GM12878 (cell line): ENCODE measurements around the gene NDRG4. TPM values are rescaled to one million over a fixed set of nuclear protein-coding genes. Genes with fewer than 3 reads are reported as not detected.

Experiments used
- ATAC-seq: fragments of 200-7000 bp; cut with Tn5 transposase; 3 replicates; pipeline ENCODE4 v1.9.1; 2020; ENCODE audit warnings: mild to moderate bottlenecking, moderate library complexity
- BruUV-seq: library from RNA; stranded (reverse); fragments of 400-500 nt; replicated peaks from 2 replicates; lab custom pipeline; 2021; lab: Mats Ljungman, UMichigan
- CTCF ChIA-PET: fragments of 300-600 bp; sonication (Branson Sonifier 250); formaldehyde crosslinking; extraction: SDS; loops from one replicate; lab custom pipeline; 2021; ENCODE audit warnings: inconsistent platforms; lab: Yijun Ruan, JAX
- POLR2A ChIA-PET: fragments of 350-600 bp; formaldehyde crosslinking; extraction: SDS; loops from one replicate; lab custom pipeline; 2021; ENCODE audit warnings: inconsistent platforms; lab: Charles Lee
- RAD21 ChIA-PET: fragments of 300-600 bp; sonication (Branson Sonifier 250); formaldehyde crosslinking; loops from one replicate; lab custom pipeline; 2023; ENCODE audit warnings: antibody characterized with exemption; ENCODE audit not compliant: unreplicated experiment; lab: Charles Lee
- SMC1A ChIA-PET: fragments of 300-600 bp; sonication (Branson Sonifier 250); formaldehyde crosslinking; loops from one replicate; lab custom pipeline; 2023; ENCODE audit not compliant: unreplicated experiment, uncharacterized antibody; lab: Charles Lee
- DNase-seq: peaks from one replicate; pipeline ENCODE4 v3.0.0-alpha.2; 2011; ENCODE audit warnings: low read depth, low spot score
- FAIRE-seq: peaks from 3 replicates; lab custom pipeline; 2011; peaks lifted over from hg19 to GRCh38; lab: Jason Lieb, UNC
- H2AFZ ChIP-seq: 2 replicates; pipeline ENCODE4 v1.6.0; 2011; ENCODE audit warnings: low read depth, low read length, control low read depth; ENCODE audit not compliant: control insufficient read depth
- H3K27ac ChIP-seq: 2 replicates; pipeline ENCODE4 v1.5.1; 2011; ENCODE audit warnings: control low read depth; ENCODE audit not compliant: control insufficient read depth, insufficient read depth
- H3K27me3 ChIP-seq, 2 experiments: replicated peaks in 1 of 2; 2 replicates each; pipeline versions ENCODE4 v1.6.0 to v1.6.1; 2011; ENCODE audit warnings: low read length in 1 of 2; ENCODE audit not compliant: control insufficient read depth in 2 of 2, insufficient read depth in 2 of 2
- H3K36me3 ChIP-seq, 2 experiments: 2 replicates each; pipeline ENCODE4 v1.5.1; 2011; ENCODE audit warnings: low read length in 1 of 2; ENCODE audit not compliant: control insufficient read depth in 2 of 2, insufficient read depth in 2 of 2
- H3K4me1 ChIP-seq: 2 replicates; pipeline ENCODE4 v1.6.1; 2011; ENCODE audit warnings: mild to moderate bottlenecking, low read length, moderate library complexity, mixed read lengths; ENCODE audit not compliant: control insufficient read depth, insufficient read depth
- H3K4me2 ChIP-seq: 2 replicates; pipeline ENCODE4 v1.6.0; 2011; ENCODE audit warnings: control low read depth; ENCODE audit not compliant: control insufficient read depth, insufficient read depth
- H3K4me3 ChIP-seq: fragments of 200-600 bp; sonication (generic); 2 replicates; pipeline ENCODE4 v1.5.1; 2016
- H3K79me2 ChIP-seq: 2 replicates; pipeline ENCODE4 v1.6.0; 2011; ENCODE audit warnings: low read length; ENCODE audit not compliant: control insufficient read depth, insufficient read depth
- H3K9ac ChIP-seq: 2 replicates; pipeline ENCODE4 v1.8.0; 2011; ENCODE audit warnings: low read length, control low read depth, mixed read lengths; ENCODE audit not compliant: control insufficient read depth, insufficient read depth
- H3K9me3 ChIP-seq: replicated peaks from 3 replicates; pipeline ENCODE4 v1.5.1; 2011; ENCODE audit warnings: mild to moderate bottlenecking, low read length; ENCODE audit not compliant: control insufficient read depth, insufficient read depth
- H4K20me1 ChIP-seq: 2 replicates; pipeline ENCODE4 v1.6.0; 2011; ENCODE audit not compliant: control insufficient read depth, insufficient read depth
- BCL11A ChIP-seq: IDR thresholded peaks from 2 replicates; pipeline ENCODE4 v1.6.1; 2011; ENCODE audit warnings: low read depth, low read length
- ELK1 ChIP-seq: IDR thresholded peaks from 2 replicates; pipeline ENCODE4 v1.6.1; 2012; ENCODE audit warnings: low read depth, low read length, improper control_type of control experiment
- NFYA ChIP-seq: IDR thresholded peaks from 2 replicates; pipeline ENCODE4 v1.6.1; 2011; ENCODE audit warnings: low read depth, mild to moderate bottlenecking, low read length, improper control_type of control experiment, borderline replicate concordance
- POU2F2 ChIP-seq: IDR thresholded peaks from 3 replicates; pipeline ENCODE4 v1.6.1; 2011; ENCODE audit warnings: low read depth, mild to moderate bottlenecking, low read length, borderline replicate concordance
- SPI1 ChIP-seq: IDR thresholded peaks from 2 replicates; pipeline ENCODE4 v1.6.1; 2011; ENCODE audit warnings: low read depth, mild to moderate bottlenecking, low read length, moderate library complexity, borderline replicate concordance; ENCODE audit not compliant: insufficient read depth
- SUZ12 ChIP-seq: fragments of 200-600 bp; sonication (generic); IDR thresholded peaks from one replicate; pipeline ENCODE4 v1.6.1; 2018; ENCODE audit warnings: antibody characterized with exemption, mild to moderate bottlenecking; ENCODE audit not compliant: unreplicated experiment
- TCF3 ChIP-seq: IDR thresholded peaks from 2 replicates; pipeline ENCODE4 v1.6.1; 2012; ENCODE audit warnings: low read depth, mild to moderate bottlenecking, low read length, borderline replicate concordance; ENCODE audit not compliant: insufficient read depth
- ZBTB40 ChIP-seq: fragments of 450-650 bp; IDR thresholded peaks from 2 replicates; pipeline ENCODE4 v1.6.1; 2016; ENCODE audit warnings: mild to moderate bottlenecking, moderate library complexity, borderline replicate concordance
- WGBS: methylation state at CpG from one replicate; pipeline ENCODE4 v1.1.6; 2016; ENCODE audit warnings: low lambda C conversion rate; ENCODE audit not compliant: insufficient replicate concordance, insufficient coverage; ENCODE audit errors: missing lambda C conversion rate; 5-methylcytosine and 5-hydroxymethylcytosine counted together
- in situ Hi-C: fragments of 300-500 bp; cut with MboI; formaldehyde crosslinking; loops from 9 replicates; pipeline ENCODE4 v1.14.3; 2018; ENCODE audit warnings: mixed read lengths
- intact Hi-C: fragments of 100-400 bp; cut with micrococcal nuclease; formaldehyde crosslinking; loops from one replicate; pipeline ENCODE4 v1.14.2; 2022; ENCODE audit not compliant: unreplicated experiment
- polyA plus RNA-seq, 11 experiments: library from polyadenylated mRNA; depleted of rRNA in 4 of 11; unstranded in 6 of 11; stranded (reverse) in 5 of 11; fragments of >200 nt; fragmentation: Nextera tagmentation in 4 of 11; fragmentation: Illumina TruSeq in 1 of 11; extraction: Ambion mirVana in 4 of 11; extraction: Trizol in 1 of 11; gene quantifications; 1 replicate in 1 of 11; 2 replicates in 10 of 11; pipeline versions ENCODE4 v1.2.1 to v1.2.3, GENCODE V29; 2011 to 2016; ENCODE audit warnings: inconsistent platforms in 2 of 11, missing spikeins in 2 of 11, low read depth in 1 of 11
- total RNA-seq, 4 experiments: library from RNA; depleted of rRNA in 3 of 4; stranded (reverse); fragments of >200 nt in 3 of 4; fragmentation: Illumina TruSeq in 1 of 4; extraction: Trizol in 1 of 4; gene quantifications; 2 replicates each; pipeline versions ENCODE4 v1.2.1 to v1.2.3, GENCODE V29; 2013 to 2021

NDRG4 gene
- total and polyA plus RNA-seq, 10 of the 15 experiments (the other 5 are each of a cell fraction or from before 2014, with no cell fraction given): 0.33 to 3.8 (median 2.5) TPM

- 46% methylated on average over 15 of the region's 15 CpGs for WGBS
- H4K20me1 ChIP-seq: no peaks in the 10 kb centered on the region
- in situ Hi-C loops (loop anchor here (25.0 kb wide), 1 partner anchor 230 kb away; the partner anchor contains the start of gene GOT2), intact Hi-C loops (no loop called here)
- no peak for FAIRE-seq
- POLR2A ChIA-PET: no interaction called here
- no peaks in the 10 kb centered on the region for H3K27me3 ChIP-seq
- no peaks in the 10 kb centered on the region for H3K9me3 ChIP-seq
- no peak for ATAC-seq
- H2AFZ ChIP-seq: no peak overlapping the region
- H3K4me1 ChIP-seq: no peaks in the 10 kb centered on the region
- H3K9ac ChIP-seq: no peak overlapping the region
- H3K79me2 ChIP-seq: no peaks in the 10 kb centered on the region
- RAD21 ChIA-PET: no interaction called here
- SMC1A ChIA-PET: no interaction called here
- no TSS peak for BruUV-seq
- no peak for DNase-seq
- H3K4me3 ChIP-seq: no peak overlapping the region
- H3K4me2 ChIP-seq: no peak overlapping the region
- H3K27ac ChIP-seq: no peak overlapping the region
- no peak for TF ChIP-seq BCL11A
- peak; percentile 28; the same call in 1 of the 2 replicates for TF ChIP-seq SPI1
- H3K36me3 ChIP-seq: no peaks in the 10 kb centered on the region
- CTCF ChIA-PET: no interaction called here
These were observed 7.4 kb downstream of the NDRG4 start for GRCh38 chr16:58507195-58507962.

- no peaks in the 10 kb centered on the region for H3K36me3 ChIP-seq
These were observed 8.2 kb downstream of the NDRG4 start for GRCh38 chr16:58507963-58508670.

More at GRCh38 chr16:58507963-58508670, 8.2 kb downstream of the NDRG4 start:
- H3K9me3 ChIP-seq: no peaks in the 10 kb centered on the region
- DNase-seq: no peak
- ChIA-PET POLR2A (no interaction called here), SMC1A (no interaction called here), RAD21 (no interaction called here), CTCF (interaction anchor here (1.1 kb wide), 1 partner anchor 248 kb away, joined by 3 read pairs; no protein-coding TSS in a partner anchor)
- H3K27ac ChIP-seq: no peak overlapping the region
- H2AFZ ChIP-seq: no peak overlapping the region
- ATAC-seq: no peak
- H3K79me2 ChIP-seq: no peaks in the 10 kb centered on the region
- in situ Hi-C loops (loop anchor here (25.0 kb wide), 1 partner anchor 229 kb away; the partner anchor contains the start of gene GOT2), intact Hi-C loops (no loop called here)
- no peaks in the 10 kb centered on the region for H4K20me1 ChIP-seq
- H3K4me1 ChIP-seq: no peaks in the 10 kb centered on the region
- TF ChIP-seq TCF3: no peak
- TF ChIP-seq ELK1: no peak
- TF ChIP-seq POU2F2: no peak
- TF ChIP-seq ZBTB40: no peak
- TF ChIP-seq SUZ12: no peak
- no peak for TF ChIP-seq NFYA
- no TSS peak for BruUV-seq
- H3K9ac ChIP-seq: no peak overlapping the region
- H3K27me3 ChIP-seq: no peaks in the 10 kb centered on the region
- H3K4me3 ChIP-seq: no peak overlapping the region
- no peak for FAIRE-seq
- 73% methylated on average over 14 of the region's 14 CpGs for WGBS
- no peak overlapping the region for H3K4me2 ChIP-seq
